ENCODE data around the gene TRAPPC3L. TPM values are rescaled to one million over a fixed set of nuclear protein-coding genes. Genes with fewer than 3 reads are reported as not detected.

The TRAPPC3L gene
- total and polyA plus RNA-seq, 9 of the 15 experiments (the other 6 are each of a cell fraction or from before 2014, with no cell fraction given), result not detected

GRCh38 chr6:116562614-116563013, 17.1 kb upstream of the TRAPPC3L start (continued):
- no peak for TF ChIP-seq E2F8 (IDR thresholded peaks at IDR 0.05; ENCODE audit: low read depth, partially characterized antibody)
- no peak for TF ChIP-seq DIDO1 (tag; IDR thresholded peaks at IDR 0.05; ENCODE audit: low read depth)
- TF ChIP-seq HIVEP1 (CRISPR knock-in tag; IDR thresholded peaks at IDR 0.05), result no peak
- peak; percentile 68 for TF ChIP-seq L3MBTL2 (IDR thresholded peaks at IDR 0.05)
- no peak for TF ChIP-seq MBD2 (IDR thresholded peaks at IDR 0.05; ENCODE audit: borderline replicate concordance, low read depth)
- no peak for TF ChIP-seq ZNF778 (CRISPR knock-in tag; IDR thresholded peaks at IDR 0.05)
- no peak for TF ChIP-seq ZNF75A (CRISPR knock-in tag; IDR thresholded peaks at IDR 0.05)
- no peak for TF ChIP-seq ZNF511 (CRISPR knock-in tag; IDR thresholded peaks at IDR 0.05)
- TF ChIP-seq ZNF23 (CRISPR knock-in tag; IDR thresholded peaks at IDR 0.05), result no peak
- no peak for TF ChIP-seq SAFB (IDR thresholded peaks at IDR 0.05; ENCODE audit: borderline replicate concordance, low read depth, low read length)
- no peak for TF ChIP-seq ZNF12 (CRISPR knock-in tag; IDR thresholded peaks at IDR 0.05)
- peak; percentile 61 for TF ChIP-seq NCOR1 (IDR thresholded peaks at IDR 0.05)
- no peak for TF ChIP-seq MYNN (IDR thresholded peaks at IDR 0.05)
- TF ChIP-seq MYNN (CRISPR knock-in tag; IDR thresholded peaks at IDR 0.05), result no peak
- TF ChIP-seq HNRNPH1 (optimal IDR thresholded peaks at IDR 0.05; ENCODE audit: low read depth, low read length), result no peak
- no peak for TF ChIP-seq RBFOX2 (IDR thresholded peaks at IDR 0.05; ENCODE audit: low read depth, low read length)
- no peak for TF ChIP-seq KLF16 (IDR thresholded peaks at IDR 0.05)
- no peak for TF ChIP-seq TBP (optimal IDR thresholded peaks at IDR 0.05; ENCODE audit: low read depth, low read length)
- no peak for TF ChIP-seq HNRNPLL (IDR thresholded peaks at IDR 0.05; ENCODE audit: low read depth, low read length, poor library complexity, severe bottlenecking)
- TF ChIP-seq BCLAF1 (IDR thresholded peaks at IDR 0.05; ENCODE audit: borderline replicate concordance in 1 of 2, control insufficient read depth in 1 of 2, low read depth in 2 of 2, low read length in 1 of 2), result no peak
- TF ChIP-seq HNRNPUL1 (IDR thresholded peaks at IDR 0.05; ENCODE audit: low read length), result no peak
- no peak for TF ChIP-seq ZBTB49 (CRISPR knock-in tag; IDR thresholded peaks at IDR 0.05; ENCODE audit: borderline replicate concordance)
- TF ChIP-seq RB1 (IDR thresholded peaks at IDR 0.05; ENCODE audit: low read depth), result no peak
